Measurements from ENCODE around the gene B4GALNT2. TPM values are rescaled to one million over a fixed set of nuclear protein-coding genes. Genes with fewer than 3 reads are reported as not detected.

B4GALNT2 gene
- total RNA-seq, 4 donors from 2014 or later, result 0.33 to 10.1 (median 3.9) TPM

DNA sequence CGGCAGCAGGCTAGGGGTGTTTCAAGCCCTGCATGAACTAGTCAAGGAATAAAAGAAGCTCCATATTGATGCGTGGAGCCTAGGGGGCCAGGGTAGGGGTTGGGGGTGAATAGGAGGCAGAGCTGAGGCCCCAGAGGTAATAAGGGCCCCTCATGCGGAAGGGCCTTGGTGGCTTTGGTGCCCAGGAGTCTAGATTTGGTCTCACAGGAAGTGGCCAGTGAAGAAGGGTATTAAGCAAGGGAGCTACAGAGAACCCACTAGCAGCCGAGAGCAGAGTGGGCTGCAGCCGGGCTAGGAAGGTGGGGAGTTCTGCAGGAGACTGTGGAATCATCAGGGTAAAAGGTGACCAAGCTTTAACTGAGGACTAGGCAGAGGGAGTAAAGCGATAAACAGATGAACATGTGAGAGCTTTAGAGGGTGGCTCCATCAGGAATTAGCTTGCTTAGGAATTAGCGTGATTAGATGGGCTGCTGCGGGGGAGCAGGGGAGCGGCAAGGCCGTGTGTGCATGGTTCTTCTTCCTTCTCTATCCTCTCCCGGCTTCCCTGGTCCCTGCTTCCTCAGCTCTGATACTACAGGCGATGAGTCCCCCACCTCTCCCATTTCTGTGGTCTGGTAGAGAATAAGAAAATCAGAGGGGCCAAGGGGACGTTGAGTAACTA, 68.0 kb downstream of the B4GALNT2 start:
- Histone ChIP-seq H3K27me3 (no peaks in the 10 kb centered on the region), H3K36me3 (no peaks in the 10 kb centered on the region), H3K27ac (no peak overlapping the region), H3K4me3 (replicated peaks in 1 of 3) (no peak overlapping the region), H3K4me1 (peaks cover 3 to 13% of the 10 kb centered on the region in 2 donors), H3K9me3 (no peaks in the 10 kb centered on the region)
- DNase-seq, result no peak
- no peak for TF ChIP-seq POLR2A (IDR thresholded peaks at IDR 0.05)
- TF ChIP-seq, protein P1, sequence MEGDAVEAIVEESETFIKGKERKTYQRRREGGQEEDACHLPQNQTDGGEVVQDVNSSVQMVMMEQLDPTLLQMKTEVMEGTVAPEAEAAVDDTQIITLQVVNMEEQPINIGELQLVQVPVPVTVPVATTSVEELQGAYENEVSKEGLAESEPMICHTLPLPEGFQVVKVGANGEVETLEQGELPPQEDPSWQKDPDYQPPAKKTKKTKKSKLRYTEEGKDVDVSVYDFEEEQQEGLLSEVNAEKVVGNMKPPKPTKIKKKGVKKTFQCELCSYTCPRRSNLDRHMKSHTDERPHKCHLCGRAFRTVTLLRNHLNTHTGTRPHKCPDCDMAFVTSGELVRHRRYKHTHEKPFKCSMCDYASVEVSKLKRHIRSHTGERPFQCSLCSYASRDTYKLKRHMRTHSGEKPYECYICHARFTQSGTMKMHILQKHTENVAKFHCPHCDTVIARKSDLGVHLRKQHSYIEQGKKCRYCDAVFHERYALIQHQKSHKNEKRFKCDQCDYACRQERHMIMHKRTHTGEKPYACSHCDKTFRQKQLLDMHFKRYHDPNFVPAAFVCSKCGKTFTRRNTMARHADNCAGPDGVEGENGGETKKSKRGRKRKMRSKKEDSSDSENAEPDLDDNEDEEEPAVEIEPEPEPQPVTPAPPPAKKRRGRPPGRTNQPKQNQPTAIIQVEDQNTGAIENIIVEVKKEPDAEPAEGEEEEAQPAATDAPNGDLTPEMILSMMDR (IDR thresholded peaks at IDR 0.05), result no peak
- 90 to 92% methylated on average over 13 of the region's 13 CpGs for WGBS, 2 donors
- intact Hi-C loops (cut with DNase I), result no loop called here

DNA sequence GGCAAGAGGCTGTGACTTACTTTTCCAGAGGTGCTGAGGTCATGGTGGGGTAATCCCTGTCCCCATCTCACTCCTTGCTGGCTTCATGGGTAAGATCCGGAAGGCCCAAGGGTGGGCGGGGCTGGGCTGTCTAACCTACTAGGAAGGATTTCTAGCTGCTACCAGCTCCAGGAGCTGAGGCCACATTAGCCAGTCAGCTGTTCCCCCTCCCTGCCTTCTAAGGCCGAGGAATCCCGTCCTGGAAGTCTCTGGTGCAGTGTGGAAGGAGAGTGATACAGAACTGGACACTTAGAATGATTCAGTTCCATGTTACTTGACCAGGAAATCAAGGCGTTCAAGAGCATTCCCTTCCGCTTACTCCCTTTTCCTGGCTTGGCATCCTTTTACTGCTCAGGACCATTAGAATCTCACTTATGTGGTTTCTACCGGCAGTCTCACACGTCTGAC, 68.9 kb downstream of the B4GALNT2 start:
- H3K27me3 ChIP-seq, result no peaks in the 10 kb centered on the region
- 80 to 81% methylated on average over 6 to 8 of the region's 8 CpGs for WGBS, 2 donors
- H3K4me1 ChIP-seq, result peaks cover 3 to 13% of the 10 kb centered on the region in 2 donors
- intact Hi-C loops (cut with DNase I), result no loop called here
- no peaks in the 10 kb centered on the region for H3K9me3 ChIP-seq
- no peaks in the 10 kb centered on the region for H3K36me3 ChIP-seq
- no peak overlapping the region for H3K4me3 ChIP-seq (replicated peaks in 1 of 3)
- DNase-seq, result no peak
- no peak overlapping the region for H3K27ac ChIP-seq
- no peak for TF ChIP-seq POLR2A (IDR thresholded peaks at IDR 0.05)
- TF ChIP-seq, protein P1 (IDR thresholded peaks at IDR 0.05), result no peak

DNA sequence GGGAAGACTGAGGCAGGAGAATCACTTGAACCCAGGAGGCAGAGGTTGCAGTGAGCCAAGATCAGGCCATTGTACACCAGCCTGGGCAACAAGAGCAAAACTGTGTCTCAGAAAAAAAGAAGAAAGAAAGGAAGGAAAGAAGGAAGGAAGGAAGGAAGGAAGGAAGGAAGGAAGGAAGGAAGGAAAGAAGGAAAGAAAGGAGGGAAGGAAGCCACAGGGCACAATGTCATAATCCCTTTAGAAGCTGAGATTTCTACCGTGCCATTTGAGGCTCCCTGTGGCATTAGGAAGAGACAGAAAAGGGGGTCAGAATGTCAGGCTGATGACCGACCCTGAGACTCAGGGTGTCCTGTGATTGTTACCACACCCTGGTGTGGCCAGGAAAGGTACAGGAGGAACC, 71.2 kb downstream of the B4GALNT2 start:
- Histone ChIP-seq H3K4me3 (replicated peaks in 1 of 3) (no peak overlapping the region), H3K27me3 (no peaks in the 10 kb centered on the region), H3K36me3 (no peaks in the 10 kb centered on the region), H3K4me1 (peaks cover 0 to under 1% of the 10 kb centered on the region in 2 donors), H3K27ac (no peak overlapping the region), H3K9me3 (no peaks in the 10 kb centered on the region)
- no peak for DNase-seq
- no peak for TF ChIP-seq POLR2A (IDR thresholded peaks at IDR 0.05)
- TF ChIP-seq, protein P1 (IDR thresholded peaks at IDR 0.05), result no peak
- intact Hi-C loops (cut with DNase I), result no loop called here
- 79 to 87% methylated on average over 2 of the region's 2 CpGs for WGBS, 2 donors

DNA sequence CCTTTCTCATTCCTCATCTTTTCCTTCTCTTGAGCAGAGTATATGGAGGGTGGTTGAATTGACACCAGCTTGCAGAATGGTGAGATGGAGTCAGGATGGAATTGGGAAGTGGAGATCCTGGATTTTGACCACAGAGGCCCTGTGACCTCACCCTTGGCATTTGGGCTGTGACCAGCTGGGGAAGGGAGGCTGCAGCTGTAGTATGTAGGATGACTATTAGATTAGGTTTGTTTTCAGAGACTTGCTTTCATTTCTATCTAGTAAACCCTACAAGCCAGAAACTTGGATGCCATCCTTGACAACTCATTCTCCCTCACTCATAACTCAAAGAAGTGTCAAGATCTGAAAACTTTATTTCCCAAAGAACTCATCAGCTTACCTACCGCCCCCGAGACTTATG, 71.9 kb downstream of the B4GALNT2 start:
- Histone ChIP-seq H3K27me3 (no peaks in the 10 kb centered on the region), H3K9me3 (no peaks in the 10 kb centered on the region), H3K36me3 (no peaks in the 10 kb centered on the region), H3K4me1 (peaks cover 0 to 6% of the 10 kb centered on the region in 2 donors), H3K4me3 (replicated peaks in 1 of 3) (no peak overlapping the region), H3K27ac (no peak overlapping the region)
- intact Hi-C loops (cut with DNase I), result no loop called here
- 97 to 98% methylated on average over 2 of the region's 2 CpGs for WGBS, 2 donors
- DNase-seq, result no peak
- TF ChIP-seq, protein P1 (IDR thresholded peaks at IDR 0.05), result no peak
- no peak for TF ChIP-seq POLR2A (IDR thresholded peaks at IDR 0.05)

DNA sequence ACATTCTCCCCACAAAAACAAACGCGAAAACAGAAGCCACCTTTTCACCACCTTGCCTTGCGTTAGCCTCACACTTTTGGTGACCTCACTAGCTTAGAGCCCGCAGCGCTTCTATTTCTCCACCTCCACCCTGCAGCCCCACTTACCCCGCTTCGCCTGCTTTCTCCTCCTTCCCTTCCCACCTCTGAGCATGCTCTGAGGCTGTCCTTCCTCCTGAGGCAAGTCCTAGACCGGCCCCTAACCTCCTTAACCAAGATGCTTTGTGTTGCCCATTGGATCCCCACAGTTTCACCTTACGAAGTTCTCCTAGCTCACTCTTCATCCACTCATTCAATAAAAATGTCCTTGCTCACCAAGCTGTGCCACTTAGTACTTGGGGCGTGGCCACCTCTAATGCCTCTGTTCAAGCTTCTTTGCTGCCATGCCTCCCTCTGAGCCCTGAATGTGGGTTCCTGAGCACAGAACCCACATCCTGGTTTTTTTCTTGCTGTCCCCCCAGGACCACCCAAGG, 76.5 kb downstream of the B4GALNT2 start:
- H3K4me1 ChIP-seq, result peaks cover 1 to 12% of the 10 kb centered on the region in 2 donors
- no peak for DNase-seq
- H3K27me3 ChIP-seq, result no peaks in the 10 kb centered on the region
- peak overlapping the region in 1 of 3 donors; percentile 58 for H3K27ac ChIP-seq
- H3K9me3 ChIP-seq, result no peaks in the 10 kb centered on the region
- no peak overlapping the region for H3K4me3 ChIP-seq (replicated peaks in 1 of 3)
- intact Hi-C loops (cut with DNase I), result no loop called here
- TF ChIP-seq, protein P1 (IDR thresholded peaks at IDR 0.05), result no peak
- TF ChIP-seq POLR2A (IDR thresholded peaks at IDR 0.05), result no peak
- no peaks in the 10 kb centered on the region for H3K36me3 ChIP-seq
- 79 to 80% methylated on average over 10 of the region's 10 CpGs for WGBS, 2 donors

Data from thyroid gland (tissue), 4 donors.